Muscle layer of colon (tissue), 2 donors: Measurements from ENCODE around the gene ACSS1.

Experiments
- H3K27ac ChIP-seq: one replicate; pipeline ENCODE4 v1.7.0; 2013; ENCODE audit warnings: low read depth, mild to moderate bottlenecking, low read length, moderate library complexity
- H3K27me3 ChIP-seq, 2 donors: one replicate each; pipeline ENCODE4 v1.7.0; 2013; ENCODE audit warnings: low read length in 2 of 2, mild to moderate bottlenecking in 2 of 2; ENCODE audit not compliant: insufficient read depth in 2 of 2, control insufficient read depth in 1 of 2
- H3K36me3 ChIP-seq: one replicate; pipeline ENCODE4 v1.7.0; 2013; ENCODE audit warnings: mild to moderate bottlenecking, low read length; ENCODE audit not compliant: insufficient read depth
- H3K4me1 ChIP-seq: one replicate; pipeline ENCODE4 v1.7.0; 2013; ENCODE audit warnings: mild to moderate bottlenecking, low read length; ENCODE audit not compliant: insufficient read depth
- H3K4me3 ChIP-seq, 2 donors: one replicate each; pipeline ENCODE4 v1.7.0; 2013; ENCODE audit warnings: low read length in 2 of 2, low read depth in 1 of 2, mild to moderate bottlenecking in 1 of 2, moderate library complexity in 1 of 2
- H3K9ac ChIP-seq: one replicate; pipeline ENCODE4 v1.7.0; 2013; ENCODE audit warnings: low read length
- H3K9me3 ChIP-seq: one replicate; pipeline ENCODE4 v1.7.0; 2013; ENCODE audit warnings: mild to moderate bottlenecking, low read length
- donor health status: abdominal sarcoma.
- donor health status: Adenocarcinoma of cecum.

The ACSS1 gene

GRCh38 chr20:24991897-24992486 is 65.9 kb downstream of the ACSS1 start:
- H3K9ac ChIP-seq, result peak overlapping the region; percentile 81
- H3K9me3 ChIP-seq, result no peaks in the 10 kb centered on the region
- peak overlapping the region; percentile 84 for H3K27ac ChIP-seq
- H3K4me3 ChIP-seq, result peak overlapping the region; percentile 87 to 91
- H3K27me3 ChIP-seq, result no peaks in the 10 kb centered on the region
- peaks cover 54% of the 10 kb centered on the region for H3K4me1 ChIP-seq
- no peaks in the 10 kb centered on the region for H3K36me3 ChIP-seq

- Histone ChIP-seq H3K4me1 (peaks cover 44% of the 10 kb centered on the region), H3K4me3 (no peak overlapping the region), H3K27ac (no peak overlapping the region), H3K36me3 (no peaks in the 10 kb centered on the region), H3K9ac (no peak overlapping the region), H3K9me3 (no peaks in the 10 kb centered on the region), H3K27me3 (no peaks in the 10 kb centered on the region)
Observed at GRCh38 chr20:24990810-24991252, 67.1 kb downstream of the ACSS1 start.

- Histone ChIP-seq H3K27ac (no peak overlapping the region), H3K4me3 (no peak overlapping the region), H3K9me3 (no peaks in the 10 kb centered on the region), H3K36me3 (no peaks in the 10 kb centered on the region), H3K4me1 (peaks cover 28% of the 10 kb centered on the region), H3K27me3 (no peaks in the 10 kb centered on the region), H3K9ac (no peak overlapping the region)
Observed at GRCh38 chr20:24989162-24989561, 68.8 kb downstream of the ACSS1 start.

GRCh38 chr20:24987873-24988835 is 69.8 kb downstream of the ACSS1 start:
- Histone ChIP-seq H3K4me3 (no peak overlapping the region), H3K4me1 (peaks cover 18% of the 10 kb centered on the region), H3K36me3 (no peaks in the 10 kb centered on the region), H3K9ac (no peak overlapping the region), H3K27ac (no peak overlapping the region), H3K27me3 (no peaks in the 10 kb centered on the region), H3K9me3 (no peaks in the 10 kb centered on the region)

GRCh38 chr20:24987244-24987643 is 70.7 kb downstream of the ACSS1 start:
- H3K9me3 ChIP-seq, result no peaks in the 10 kb centered on the region
- no peaks in the 10 kb centered on the region for H3K36me3 ChIP-seq
- no peak overlapping the region for H3K27ac ChIP-seq
- H3K4me3 ChIP-seq, result no peak overlapping the region
- H3K27me3 ChIP-seq, result no peaks in the 10 kb centered on the region
- H3K9ac ChIP-seq, result no peak overlapping the region
- peaks cover 17% of the 10 kb centered on the region for H3K4me1 ChIP-seq

GRCh38 chr20:24986436-24987015 is 71.4 kb downstream of the ACSS1 start:
- Histone ChIP-seq H3K4me3 (no peak overlapping the region), H3K27me3 (no peaks in the 10 kb centered on the region), H3K4me1 (peaks cover 12% of the 10 kb centered on the region), H3K9me3 (no peaks in the 10 kb centered on the region), H3K27ac (no peak overlapping the region), H3K36me3 (no peaks in the 10 kb centered on the region), H3K9ac (no peak overlapping the region)

GRCh38 chr20:24985802-24986201 is 72.1 kb downstream of the ACSS1 start:
- Histone ChIP-seq H3K36me3 (peaks cover 5% of the 10 kb centered on the region), H3K27ac (no peak overlapping the region), H3K9ac (no peak overlapping the region), H3K9me3 (no peaks in the 10 kb centered on the region), H3K27me3 (no peaks in the 10 kb centered on the region), H3K4me1 (peaks cover 4% of the 10 kb centered on the region), H3K4me3 (no peak overlapping the region)

GRCh38 chr20:24984961-24985640 is 72.8 kb downstream of the ACSS1 start:
- Histone ChIP-seq H3K9ac (no peak overlapping the region), H3K9me3 (no peaks in the 10 kb centered on the region), H3K4me3 (no peak overlapping the region), H3K27ac (no peak overlapping the region), H3K36me3 (peaks cover 12% of the 10 kb centered on the region), H3K4me1 (no peaks in the 10 kb centered on the region), H3K27me3 (no peaks in the 10 kb centered on the region)

- no peak overlapping the region for H3K4me3 ChIP-seq
- H3K9me3 ChIP-seq, result no peaks in the 10 kb centered on the region
- no peak overlapping the region for H3K27ac ChIP-seq
- H3K4me1 ChIP-seq, result no peaks in the 10 kb centered on the region
- H3K9ac ChIP-seq, result no peak overlapping the region
- H3K27me3 ChIP-seq, result no peaks in the 10 kb centered on the region
- peaks cover 13% of the 10 kb centered on the region for H3K36me3 ChIP-seq
Observed at GRCh38 chr20:24983896-24984295, 74.0 kb downstream of the ACSS1 start.

- H3K4me1 ChIP-seq, result no peaks in the 10 kb centered on the region
- H3K4me3 ChIP-seq, result no peak overlapping the region
- no peak overlapping the region for H3K9ac ChIP-seq
- no peak overlapping the region for H3K27ac ChIP-seq
- H3K9me3 ChIP-seq, result no peaks in the 10 kb centered on the region
- peaks cover 26% of the 10 kb centered on the region for H3K36me3 ChIP-seq
- no peaks in the 10 kb centered on the region for H3K27me3 ChIP-seq
Observed at GRCh38 chr20:24981790-24982189, 76.1 kb downstream of the ACSS1 start.

- H3K36me3 ChIP-seq, result peaks cover 30% of the 10 kb centered on the region
- no peaks in the 10 kb centered on the region for H3K27me3 ChIP-seq
Observed at GRCh38 chr20:24981282-24981681, 76.7 kb downstream of the ACSS1 start.

More at GRCh38 chr20:24981282-24981681, 76.7 kb downstream of the ACSS1 start:
- Histone ChIP-seq H3K9me3 (no peaks in the 10 kb centered on the region), H3K4me1 (no peaks in the 10 kb centered on the region), H3K27ac (no peak overlapping the region), H3K4me3 (no peak overlapping the region), H3K9ac (no peak overlapping the region)
